Skeletal muscle tissue (tissue), 4 donors: Measurements from ENCODE around the gene ADARB1. TPM values are rescaled to one million over a fixed set of nuclear protein-coding genes. Genes with fewer than 3 reads are reported as not detected.

Experiments
- H3K27ac ChIP-seq: one replicate; pipeline ENCODE4 v1.7.0; 2013; ENCODE audit warnings: mild to moderate bottlenecking, low read depth, low read length, inconsistent platforms
- H3K27me3 ChIP-seq, 3 donors: one replicate each; pipeline ENCODE4 v1.7.0; 2013; ENCODE audit warnings: low read length in 3 of 3; ENCODE audit not compliant: control insufficient read depth in 3 of 3, insufficient read depth in 3 of 3
- H3K36me3 ChIP-seq, 3 donors: one replicate each; pipeline ENCODE4 v1.7.0; 2013; ENCODE audit warnings: low read length in 3 of 3; ENCODE audit not compliant: control insufficient read depth in 3 of 3, insufficient read depth in 3 of 3
- H3K4me1 ChIP-seq, 3 donors: one replicate each; pipeline ENCODE4 v1.7.0; 2013; ENCODE audit warnings: low read length in 3 of 3, mild to moderate bottlenecking in 3 of 3; ENCODE audit not compliant: control insufficient read depth in 3 of 3, insufficient read depth in 3 of 3
- H3K4me3 ChIP-seq, 3 donors: one replicate each; pipeline ENCODE4 v1.7.0; 2013; ENCODE audit warnings: low read length in 3 of 3
- H3K9ac ChIP-seq, 3 donors: one replicate each; pipeline ENCODE4 v1.7.0; 2013; ENCODE audit warnings: low read length in 3 of 3, mild to moderate bottlenecking in 3 of 3, moderate library complexity in 2 of 3, low read depth in 1 of 3
- H3K9me3 ChIP-seq, 3 donors: one replicate each; pipeline ENCODE4 v1.7.0; 2013; ENCODE audit warnings: low read length in 3 of 3; ENCODE audit not compliant: control insufficient read depth in 3 of 3
- total RNA-seq: library from RNA; depleted of rRNA; stranded (reverse); fragments of >200 nt; gene quantifications from one replicate; pipeline ENCODE4 v1.2.3, GENCODE V29; 2014
- donor health status: Osteomylitis.

The ADARB1 gene
- total RNA-seq, 1 donor from 2014 or later: 16.2 TPM

DNA sequence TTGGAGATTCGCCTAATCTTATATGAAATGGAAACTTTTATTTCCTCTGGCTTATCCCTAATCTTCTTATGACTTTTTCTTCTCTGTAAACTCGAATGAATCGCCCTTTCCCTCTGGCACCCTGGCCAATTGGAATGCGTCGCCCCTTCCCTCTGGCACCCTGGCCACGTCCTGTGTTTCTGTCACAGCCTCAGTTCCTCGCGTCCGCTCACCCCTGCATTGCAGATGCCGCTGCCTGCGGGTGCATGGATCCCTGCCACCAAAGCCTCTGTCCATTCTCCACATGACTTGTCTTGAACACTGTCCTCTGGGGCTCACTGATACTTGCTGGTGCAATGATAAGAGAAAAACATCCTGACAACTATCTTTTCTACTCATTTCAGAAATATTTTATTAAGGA, 104.6 kb downstream of the ADARB1 start:
- Histone ChIP-seq H3K9ac (no peak overlapping the region), H3K4me1 (no peaks in the 10 kb centered on the region), H3K27me3 (no peaks in the 10 kb centered on the region), H3K36me3 (peaks cover 35 to 42% (median 40%) of the 10 kb centered on the region in 3 donors), H3K9me3 (no peaks in the 10 kb centered on the region), H3K27ac (no peak overlapping the region), H3K4me3 (no peak overlapping the region)

DNA sequence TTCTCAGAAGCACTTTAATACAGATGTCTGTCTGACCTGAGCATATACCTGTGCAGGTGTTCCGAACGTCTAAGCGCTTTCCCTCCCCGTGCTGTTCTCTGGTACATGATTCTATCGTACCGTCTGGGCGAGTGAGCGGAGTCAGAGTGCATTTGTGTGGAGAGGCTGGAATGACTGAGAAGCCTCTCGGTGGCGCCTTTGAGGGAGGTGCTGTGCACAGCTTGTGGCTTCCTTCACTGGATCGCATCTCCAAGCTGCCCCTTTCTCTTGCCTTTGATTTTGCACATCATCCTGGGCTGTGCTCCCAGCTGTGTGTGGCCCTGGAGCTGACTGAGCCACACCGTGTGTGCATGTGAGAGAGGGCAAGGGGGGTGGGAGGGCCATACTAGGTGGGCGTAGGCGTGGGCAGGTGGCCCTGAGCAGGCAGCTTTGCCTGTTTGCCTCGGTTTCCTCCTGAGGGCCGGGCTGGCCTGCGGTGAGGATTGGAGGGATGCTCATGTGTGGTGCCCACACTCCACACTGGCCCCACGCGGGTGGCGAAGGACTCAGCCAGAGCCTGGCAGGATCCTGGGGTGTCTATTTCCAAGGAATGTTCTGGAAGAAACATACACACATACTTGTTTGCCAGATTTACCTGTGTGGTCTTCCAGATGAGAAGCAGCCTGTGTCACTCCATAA, 105.3 kb downstream of the ADARB1 start:
- no peak overlapping the region for H3K4me3 ChIP-seq
- peaks cover 38 to 42% (median 40%) of the 10 kb centered on the region in 3 donors for H3K36me3 ChIP-seq
- H3K4me1 ChIP-seq: no peaks in the 10 kb centered on the region
- no peak overlapping the region for H3K27ac ChIP-seq
- H3K27me3 ChIP-seq: no peaks in the 10 kb centered on the region
- H3K9me3 ChIP-seq: no peaks in the 10 kb centered on the region
- H3K9ac ChIP-seq: no peak overlapping the region

DNA sequence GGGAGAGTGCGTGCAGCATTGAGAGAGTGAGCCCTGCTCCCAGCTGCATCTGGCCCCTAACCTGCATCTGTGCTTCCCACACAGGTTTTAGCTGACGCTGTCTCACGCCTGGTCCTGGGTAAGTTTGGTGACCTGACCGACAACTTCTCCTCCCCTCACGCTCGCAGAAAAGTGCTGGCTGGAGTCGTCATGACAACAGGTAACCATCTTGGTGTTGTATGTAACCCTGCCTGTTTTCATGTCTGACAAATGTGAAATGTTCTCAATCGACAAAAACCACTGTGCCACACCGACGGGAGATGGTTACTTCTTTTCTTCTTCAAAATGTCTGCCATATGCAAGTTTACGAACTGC, 105.8 kb downstream of the ADARB1 start:
- Histone ChIP-seq H3K9me3 (no peaks in the 10 kb centered on the region), H3K36me3 (peaks cover 43 to 48% (median 46%) of the 10 kb centered on the region in 3 donors), H3K27me3 (no peaks in the 10 kb centered on the region), H3K9ac (no peak overlapping the region), H3K4me1 (no peaks in the 10 kb centered on the region), H3K4me3 (no peak overlapping the region), H3K27ac (no peak overlapping the region)

DNA sequence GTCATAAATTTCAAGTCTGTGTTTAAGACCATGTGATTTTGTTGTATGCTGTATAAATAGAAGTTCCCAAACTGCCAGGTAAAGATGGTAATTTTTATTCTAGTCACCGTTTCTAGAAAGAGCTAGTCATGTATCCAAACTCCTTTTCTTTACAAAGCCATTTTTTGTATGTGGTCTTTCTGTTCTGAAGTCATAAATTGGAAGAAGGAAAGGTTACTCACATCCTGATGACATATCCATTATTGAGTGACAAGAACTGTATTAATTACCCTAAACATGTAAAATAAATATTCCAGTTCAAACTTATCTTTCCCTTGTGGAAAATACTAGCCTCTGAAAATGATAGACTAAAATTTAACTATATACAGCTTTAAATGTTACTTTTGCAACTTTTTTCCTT, 108.6 kb downstream of the ADARB1 start:
- no peak overlapping the region for H3K9ac ChIP-seq
- H3K4me3 ChIP-seq: no peak overlapping the region
- no peaks in the 10 kb centered on the region for H3K4me1 ChIP-seq
- H3K36me3 ChIP-seq: peaks cover 44 to 54% (median 51%) of the 10 kb centered on the region in 3 donors
- no peaks in the 10 kb centered on the region for H3K27me3 ChIP-seq
- peaks cover 0 to 8% (median 2%) of the 10 kb centered on the region in 3 donors for H3K9me3 ChIP-seq
- H3K27ac ChIP-seq: no peak overlapping the region

DNA sequence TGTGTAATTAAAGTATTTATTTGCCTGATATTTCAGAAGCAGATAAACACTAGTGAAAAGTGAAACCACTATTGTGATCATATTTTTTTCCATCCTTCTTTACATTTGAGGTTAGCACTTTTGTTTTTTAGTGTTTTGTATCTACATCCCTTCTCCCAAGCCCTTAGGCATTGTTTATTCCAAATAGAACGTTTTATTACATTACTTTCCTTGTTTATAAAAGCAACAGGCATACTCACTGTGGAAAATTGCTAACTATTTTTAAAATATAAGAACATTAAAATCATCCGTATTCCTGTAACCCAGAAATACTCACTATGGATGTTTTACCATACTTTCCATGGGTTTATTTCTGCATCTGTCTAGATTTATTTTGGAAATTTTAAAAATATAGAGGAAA, 109.5 kb downstream of the ADARB1 start:
- Histone ChIP-seq H3K27ac (no peak overlapping the region), H3K4me3 (no peak overlapping the region), H3K27me3 (no peaks in the 10 kb centered on the region), H3K9me3 (peaks cover 0 to 8% (median 2%) of the 10 kb centered on the region in 3 donors), H3K9ac (no peak overlapping the region), H3K4me1 (no peaks in the 10 kb centered on the region), H3K36me3 (peaks cover 37 to 58% (median 47%) of the 10 kb centered on the region in 3 donors)

DNA sequence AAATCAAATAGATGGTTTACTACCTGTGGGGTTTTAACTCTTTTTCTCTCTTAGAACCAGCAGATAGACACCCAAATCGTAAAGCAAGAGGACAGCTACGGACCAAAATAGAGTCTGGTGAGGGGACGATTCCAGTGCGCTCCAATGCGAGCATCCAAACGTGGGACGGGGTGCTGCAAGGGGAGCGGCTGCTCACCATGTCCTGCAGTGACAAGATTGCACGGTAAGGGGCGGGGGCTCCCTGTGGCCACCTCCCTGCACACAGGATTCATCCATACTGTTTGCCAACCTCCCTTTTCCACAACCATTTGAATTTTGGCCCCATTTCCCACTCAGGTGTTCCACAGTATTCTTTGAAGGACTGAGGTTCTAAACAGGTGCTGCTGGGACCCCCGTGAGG, 110.5 kb downstream of the ADARB1 start:
- peaks cover 0 to 8% (median 2%) of the 10 kb centered on the region in 3 donors for H3K9me3 ChIP-seq
- peaks cover 39 to 53% (median 41%) of the 10 kb centered on the region in 3 donors for H3K36me3 ChIP-seq
- no peak overlapping the region for H3K27ac ChIP-seq
- no peaks in the 10 kb centered on the region for H3K27me3 ChIP-seq
- no peak overlapping the region for H3K4me3 ChIP-seq
- H3K9ac ChIP-seq: no peak overlapping the region
- H3K4me1 ChIP-seq: no peaks in the 10 kb centered on the region

DNA sequence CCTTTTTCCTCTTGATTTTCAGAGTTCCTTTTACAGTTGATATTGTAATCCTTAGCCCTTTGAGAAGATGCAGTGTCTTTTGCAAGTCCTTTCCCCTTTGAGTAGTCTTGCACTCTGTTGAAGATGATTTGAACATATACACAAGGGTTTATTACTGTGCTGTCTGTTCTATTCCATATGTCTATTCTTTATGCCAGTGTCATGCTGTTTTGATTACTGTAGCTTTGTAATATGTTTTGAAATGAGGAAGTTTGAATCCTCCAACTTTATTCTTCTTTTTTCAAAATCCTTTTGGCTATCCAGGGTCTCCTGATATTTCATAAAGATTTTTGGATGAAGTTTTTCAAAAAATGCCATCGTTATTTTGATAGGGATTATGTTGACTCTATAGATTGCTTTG, 112.3 kb downstream of the ADARB1 start:
- peaks cover 30 to 38% (median 34%) of the 10 kb centered on the region in 3 donors for H3K36me3 ChIP-seq
- no peaks in the 10 kb centered on the region for H3K27me3 ChIP-seq
- no peak overlapping the region for H3K4me3 ChIP-seq
- H3K9me3 ChIP-seq: peaks cover 0 to 8% (median 2%) of the 10 kb centered on the region in 3 donors
- H3K4me1 ChIP-seq: no peaks in the 10 kb centered on the region
- no peak overlapping the region for H3K27ac ChIP-seq
- no peak overlapping the region for H3K9ac ChIP-seq

DNA sequence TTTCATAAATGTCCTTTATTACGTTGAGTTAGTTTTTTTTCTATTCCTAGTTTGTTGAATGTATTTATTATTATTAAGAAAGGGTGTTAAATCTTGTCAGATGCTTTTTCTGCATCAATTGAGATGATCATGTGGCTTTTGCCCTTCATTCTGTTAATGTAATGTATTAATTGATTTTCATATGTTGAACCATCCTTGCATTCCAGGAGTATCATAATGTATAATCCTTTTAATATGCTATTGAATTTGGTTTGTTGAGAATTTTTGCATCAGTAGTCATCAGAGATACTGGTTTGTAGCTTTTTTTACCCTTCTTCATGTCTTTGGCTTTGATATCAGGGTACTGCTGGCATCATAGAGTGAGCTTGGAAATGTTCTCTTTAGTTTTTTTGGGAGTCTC, 113.3 kb downstream of the ADARB1 start:
- H3K27ac ChIP-seq: no peak overlapping the region
- no peak overlapping the region for H3K9ac ChIP-seq
- H3K4me1 ChIP-seq: no peaks in the 10 kb centered on the region
- peaks cover 0 to 8% (median 2%) of the 10 kb centered on the region in 3 donors for H3K9me3 ChIP-seq
- no peak overlapping the region for H3K4me3 ChIP-seq
- H3K36me3 ChIP-seq: peaks cover 30 to 36% (median 36%) of the 10 kb centered on the region in 3 donors
- H3K27me3 ChIP-seq: no peaks in the 10 kb centered on the region

DNA sequence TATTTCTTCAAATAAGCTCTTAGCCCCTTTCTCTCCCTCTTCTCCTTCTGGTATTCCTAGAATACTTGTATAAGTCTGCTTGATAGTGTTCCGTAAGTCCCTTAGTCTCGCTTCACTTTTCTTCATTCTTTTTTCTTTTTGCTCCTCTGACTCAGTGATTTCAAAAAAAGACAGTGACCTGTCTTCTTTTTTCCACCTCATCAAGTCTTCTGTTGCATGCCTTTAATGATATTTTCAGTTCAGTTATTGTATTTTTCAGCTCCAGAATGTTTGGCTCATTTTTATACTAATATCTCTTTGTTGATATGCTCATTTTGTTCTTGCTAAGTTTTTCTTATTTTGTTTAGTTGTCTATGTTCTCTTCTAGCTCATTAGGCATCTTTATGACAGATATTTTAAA, 115.6 kb downstream of the ADARB1 start:
- Histone ChIP-seq H3K27me3 (no peaks in the 10 kb centered on the region), H3K9me3 (peaks cover 0 to 8% (median 2%) of the 10 kb centered on the region in 3 donors), H3K36me3 (peaks cover 24 to 40% (median 33%) of the 10 kb centered on the region in 3 donors)

DNA sequence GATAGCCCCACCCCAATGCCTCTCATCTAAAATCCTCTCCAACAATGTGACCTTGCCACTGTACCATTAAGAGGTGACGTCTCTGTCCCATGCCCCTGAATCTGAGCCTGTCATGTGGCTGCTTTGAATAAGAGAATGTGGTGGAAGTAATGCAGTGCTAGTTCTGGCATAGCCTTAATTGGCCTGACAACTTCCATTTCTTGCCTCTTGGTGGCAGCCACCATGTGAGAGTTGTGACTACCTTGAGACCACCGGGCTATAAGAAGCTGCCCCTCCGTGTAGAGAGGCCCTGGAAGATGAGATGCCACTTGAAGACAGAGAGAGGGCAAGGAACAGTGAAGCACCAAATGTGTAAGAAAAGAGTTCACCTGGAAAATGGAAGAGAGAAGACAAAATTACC, 118.0 kb downstream of the ADARB1 start:
- Histone ChIP-seq H3K4me1 (no peaks in the 10 kb centered on the region), H3K9ac (no peak overlapping the region), H3K27me3 (no peaks in the 10 kb centered on the region), H3K36me3 (peaks cover 7 to 25% (median 15%) of the 10 kb centered on the region in 3 donors), H3K27ac (no peak overlapping the region), H3K4me3 (no peak overlapping the region), H3K9me3 (peaks cover 0 to 4% (median 2%) of the 10 kb centered on the region in 3 donors)

More for the DNA sequence above, 115.6 kb downstream of the ADARB1 start:
- H3K9ac ChIP-seq: no peak overlapping the region
- no peaks in the 10 kb centered on the region for H3K4me1 ChIP-seq
- H3K4me3 ChIP-seq: no peak overlapping the region
- H3K27ac ChIP-seq: no peak overlapping the region
